AG04450 (cell line): Measurements from ENCODE around the gene INTS15. TPM values are rescaled to one million over a fixed set of nuclear protein-coding genes. Genes with fewer than 3 reads are reported as not detected.

Experiments used
- CTCF ChIA-PET: fragments of 300-600, 350-600 bp; formaldehyde crosslinking; extraction: SDS; loops from one replicate; lab custom pipeline; 2022; ENCODE audit warnings: antibody characterized with exemption, inconsistent platforms; lab: Charles Lee
- POLR2A ChIA-PET: fragments of 350-600 bp; formaldehyde crosslinking; extraction: SDS; loops from one replicate; lab custom pipeline; 2021; ENCODE audit warnings: antibody characterized with exemption, inconsistent platforms; lab: Yijun Ruan, JAX
- DNase-seq: peaks from one replicate; pipeline ENCODE4 v3.0.0-alpha.2; 2011; ENCODE audit warnings: low read depth, low spot score
- H3K27ac ChIP-seq: one replicate; pipeline ENCODE4 v1.5.1; 2012; ENCODE audit warnings: low read depth, low read length, control low read depth
- H3K27me3 ChIP-seq: one replicate; pipeline ENCODE4 v1.6.0; 2012; ENCODE audit warnings: low read length; ENCODE audit not compliant: control insufficient read depth, insufficient read depth
- H3K4me3 ChIP-seq: 2 replicates; pipeline ENCODE4 v1.5.1; 2011; ENCODE audit warnings: mild to moderate bottlenecking, low read depth, low read length, control low read depth
- H3K9me3 ChIP-seq: 2 replicates; pipeline ENCODE4 v1.5.1; 2012; ENCODE audit warnings: low read length; ENCODE audit not compliant: control insufficient read depth, insufficient read depth
- CTCF ChIP-seq: IDR thresholded peaks from 2 replicates; pipeline ENCODE4 v1.5.1; 2011; ENCODE audit warnings: low read depth, low read length, control low read depth, inconsistent platforms
- polyA minus RNA-seq: library from RNA; depleted of rRNA, polyadenylated mRNA; stranded (reverse); fragments of >200 nt; gene quantifications from 2 replicates; pipeline ENCODE4 v1.2.3, GENCODE V29; 2011; rRNA and poly(A)+ RNA removed
- polyA plus RNA-seq: library from polyadenylated mRNA; depleted of rRNA; stranded (reverse); fragments of >200 nt; gene quantifications from 2 replicates; pipeline ENCODE4 v1.2.3, GENCODE V29; 2011; rRNA removed

INTS15 gene
- polyA plus RNA-seq (17.1 and 17.6 TPM in 2 replicates), polyA minus RNA-seq (12.9 and 17.7 TPM in 2 replicates)

GRCh38 chr7:6589829-6590644, at the start of gene INTS15:
INTS15 (plus strand) TSS chr7:6590021; CDS start chr7:6590284, 263 bp downstream.
- H3K27me3 ChIP-seq, result no peaks in the 10 kb centered on the region
- H3K4me3 ChIP-seq, result peak within 1 kb of the TSS; percentile 95
- no peaks in the 10 kb centered on the region; the same call in 1 of the 2 replicates for H3K9me3 ChIP-seq
- TF ChIP-seq CTCF, result peak; percentile 34
- DNase-seq, result peak; percentile 39
- ChIA-PET CTCF (interaction anchor here (0.6 to 3.0 kb wide), 8 partner anchors 12 to 266 kb away, joined by 3 to 13 read pairs (median 4); partner anchors contain the start of gene ZDHHC4), POLR2A (interaction anchor here (1.2 to 1.6 kb wide), 2 partner anchors 12 to 47 kb away, joined by 5 read pairs; partner anchors contain the start of gene ZNF316)
- H3K27ac ChIP-seq, result peak within 1 kb of the TSS; percentile 52

- Histone ChIP-seq H3K27me3 (peaks cover 8% of the 10 kb centered on the region), H3K4me3 (no peak overlapping the region), H3K9me3 (no peaks in the 10 kb centered on the region), H3K27ac (no peak overlapping the region)
- ChIA-PET CTCF (no interaction called here), POLR2A (no interaction called here)
- no peak for TF ChIP-seq CTCF
- DNase-seq, result no peak
These were observed 47.5 kb upstream of the INTS15 start for GRCh38 chr7:6542368-6542767.

GRCh38 chr7:6545398-6546126, 44.3 kb upstream of the INTS15 start:
- H3K4me3 ChIP-seq, result no peak overlapping the region
- no peak for TF ChIP-seq CTCF
- no peaks in the 10 kb centered on the region for H3K9me3 ChIP-seq
- ChIA-PET POLR2A (no interaction called here), CTCF (no interaction called here)
- peaks cover 2% of the 10 kb centered on the region for H3K27me3 ChIP-seq
- DNase-seq, result no peak
- H3K27ac ChIP-seq, result no peak overlapping the region

- Histone ChIP-seq H3K27me3 (peaks cover 2% of the 10 kb centered on the region), H3K4me3 (no peak overlapping the region), H3K9me3 (no peaks in the 10 kb centered on the region; the same call in 1 of the 2 replicates), H3K27ac (no peak overlapping the region)
- no peak for TF ChIP-seq CTCF
- ChIA-PET POLR2A (no interaction called here), CTCF (interaction anchor here (1.5 kb wide), 1 partner anchor 31 kb away, joined by 5 read pairs; no protein-coding TSS in a partner anchor)
- DNase-seq, result no peak
These were observed 43.1 kb upstream of the INTS15 start for GRCh38 chr7:6546498-6547251.
